Naive B cell (primary cell): Measurements from ENCODE around the gene CCNJL. TPM values are rescaled to one million over a fixed set of nuclear protein-coding genes. Genes with fewer than 3 reads are reported as not detected.
"Not testable (repeated sequence)": the region's sequence is repeated elsewhere in the genome, so short reads cannot be mapped to it uniquely, and the experiment has no call there.

Experiments used
- ATAC-seq, 2 donors: fragments of 150-1000 bp; cut with Tn5 transposase; 2 replicates each; pipeline ENCODE4 v1.10.0; 2021; ENCODE audit warnings: low read depth in 2 of 2, mild to moderate bottlenecking in 2 of 2, moderate library complexity in 2 of 2
- DNase-seq: peaks from one replicate; pipeline ENCODE4 v3.0.0; 2022
- H3K27ac Mint-ChIP-seq, 6 donors: one replicate each; pipeline ENCODE4 v1.8.0; 2020 to 2022; ENCODE audit warnings: mild to moderate bottlenecking in 6 of 6, mixed read lengths in 6 of 6, moderate library complexity in 5 of 6, inconsistent platforms in 2 of 6
- H3K27me3 Mint-ChIP-seq, 3 donors: one replicate each; pipeline ENCODE4 v1.8.0; 2021 to 2022; ENCODE audit warnings: mixed read lengths in 3 of 3, mild to moderate bottlenecking in 1 of 3
- H3K36me3 Mint-ChIP-seq, 2 donors: one replicate each; pipeline ENCODE4 v1.8.0; 2020 to 2022; ENCODE audit warnings: mixed read lengths in 2 of 2, inconsistent platforms in 1 of 2, mild to moderate bottlenecking in 1 of 2
- H3K4me1 Mint-ChIP-seq, 3 donors: one replicate each; pipeline ENCODE4 v1.8.0; 2020 to 2022; ENCODE audit warnings: mixed read lengths in 3 of 3, inconsistent platforms in 1 of 3, mild to moderate bottlenecking in 1 of 3, moderate library complexity in 1 of 3
- H3K4me3 Mint-ChIP-seq, 8 donors: one replicate each; pipeline ENCODE4 v1.8.0; 2020 to 2022; ENCODE audit warnings: mild to moderate bottlenecking in 8 of 8, mixed read lengths in 8 of 8, moderate library complexity in 8 of 8, inconsistent platforms in 2 of 8
- H3K9me3 Mint-ChIP-seq, 7 donors: one replicate each; pipeline ENCODE4 v1.8.0; 2020 to 2022; ENCODE audit warnings: mixed read lengths in 7 of 7, mild to moderate bottlenecking in 5 of 7, inconsistent platforms in 2 of 7, moderate library complexity in 1 of 7
- polyA plus RNA-seq, 6 donors: library from polyadenylated mRNA; unstranded; fragments of 300-500 nt; fragmentation: Illumina TruSeq; gene quantifications; one replicate each; pipeline ENCODE4 v1.2.3, GENCODE V29; 2021; ENCODE audit warnings: low read depth in 6 of 6

CCNJL gene
- polyA plus RNA-seq, 6 donors from 2014 or later: 0.12 TPM; not detected in 5

GRCh38 chr5:160262151-160263074 lies 50.0 kb downstream of the CCNJL start:
- H3K9me3 Mint-ChIP-seq: no peaks in the 10 kb centered on the region
- no peak for DNase-seq
- peaks cover 25 to 39% (median 30%) of the 10 kb centered on the region in 3 donors for H3K4me1 Mint-ChIP-seq
- H3K27me3 Mint-ChIP-seq: peaks cover 12 to 29% (median 20%) of the 10 kb centered on the region in 3 donors
- peak overlapping the region in 5 of 6 donors; percentile 20 to 77 (median 56) for H3K27ac Mint-ChIP-seq
- peak overlapping the region in 3 of 8 donors; percentile 7 to 39 (median 35) for H3K4me3 Mint-ChIP-seq
- ATAC-seq: peak; percentile 38 to 56
- no peaks in the 10 kb centered on the region for H3K36me3 Mint-ChIP-seq

- no peaks in the 10 kb centered on the region for H3K9me3 Mint-ChIP-seq
- H3K4me3 Mint-ChIP-seq: peak overlapping the region in 5 of 8 donors; percentile 26 to 76 (median 31)
- H3K27me3 Mint-ChIP-seq: peaks cover 12 to 26% (median 20%) of the 10 kb centered on the region in 3 donors
- ATAC-seq: peak; percentile 69 to 73
- peak overlapping the region in 5 of 6 donors; percentile 32 to 77 (median 56) for H3K27ac Mint-ChIP-seq
- no peaks in the 10 kb centered on the region for H3K36me3 Mint-ChIP-seq
- DNase-seq: peak; percentile 9
- H3K4me1 Mint-ChIP-seq: peaks cover 25 to 39% (median 30%) of the 10 kb centered on the region in 3 donors
Measured at GRCh38 chr5:160260881-160261815, 51.2 kb downstream of the CCNJL start.

- DNase-seq (no peak), ATAC-seq (no peak)
- H3K4me1 Mint-ChIP-seq: peaks cover 25 to 39% (median 30%) of the 10 kb centered on the region in 3 donors
- peak overlapping the region in 3 of 8 donors; percentile 26 to 83 (median 57) for H3K4me3 Mint-ChIP-seq
- H3K9me3 Mint-ChIP-seq: no peaks in the 10 kb centered on the region
- no peaks in the 10 kb centered on the region for H3K36me3 Mint-ChIP-seq
- peaks cover 8 to 22% (median 20%) of the 10 kb centered on the region in 3 donors for H3K27me3 Mint-ChIP-seq
- peak overlapping the region in 2 of 6 donors; percentile 58 to 77 for H3K27ac Mint-ChIP-seq
Measured at GRCh38 chr5:160260006-160260775, 52.2 kb downstream of the CCNJL start.

GRCh38 chr5:160259341-160259740 lies 53.0 kb downstream of the CCNJL start:
- H3K27ac Mint-ChIP-seq: no peak overlapping the region
- no peak overlapping the region for H3K4me3 Mint-ChIP-seq
- H3K36me3 Mint-ChIP-seq: no peaks in the 10 kb centered on the region
- peaks cover 5 to 22% (median 20%) of the 10 kb centered on the region in 3 donors for H3K27me3 Mint-ChIP-seq
- no peaks in the 10 kb centered on the region for H3K9me3 Mint-ChIP-seq
- no peak for DNase-seq
- ATAC-seq: no peak
- H3K4me1 Mint-ChIP-seq: peaks cover 25 to 39% (median 30%) of the 10 kb centered on the region in 3 donors

GRCh38 chr5:160254706-160255105 lies 57.7 kb downstream of the CCNJL start:
- Mint-ChIP-seq H3K36me3 (no peaks in the 10 kb centered on the region), H3K27ac (no peak overlapping the region), H3K27me3 (peaks cover 0 to 4% (median 0%) of the 10 kb centered on the region in 3 donors), H3K4me3 (no peak overlapping the region), H3K4me1 (peaks cover 0 to 7% (median 0%) of the 10 kb centered on the region in 3 donors), H3K9me3 (no peaks in the 10 kb centered on the region)
- no peak for DNase-seq
- no peak for ATAC-seq

GRCh38 chr5:160253441-160253840 lies 58.9 kb downstream of the CCNJL start:
- ATAC-seq: no peak
- Mint-ChIP-seq H3K27ac (no peak overlapping the region), H3K9me3 (no peaks in the 10 kb centered on the region)

GRCh38 chr5:160252916-160253315 lies 59.4 kb downstream of the CCNJL start:
- Mint-ChIP-seq H3K27me3 (no peaks in the 10 kb centered on the region), H3K4me1 (no peaks in the 10 kb centered on the region), H3K4me3 (no peak overlapping the region), H3K36me3 (no peaks in the 10 kb centered on the region), H3K27ac (no peak overlapping the region), H3K9me3 (no peaks in the 10 kb centered on the region)
- ATAC-seq (no peak), DNase-seq (no peak)

More at GRCh38 chr5:160253441-160253840, 58.9 kb downstream of the CCNJL start:
- Mint-ChIP-seq H3K36me3 (no peaks in the 10 kb centered on the region), H3K27me3 (peaks cover 0 to 4% (median 0%) of the 10 kb centered on the region in 3 donors), H3K4me1 (no peaks in the 10 kb centered on the region), H3K4me3 (peak overlapping the region in 1 of 8 donors; percentile 29)
- no peak for DNase-seq

GRCh38 chr5:160251406-160252155 lies 60.8 kb downstream of the CCNJL start:
- H3K9me3 Mint-ChIP-seq: no peaks in the 10 kb centered on the region
- no peak overlapping the region for H3K4me3 Mint-ChIP-seq
- ATAC-seq (no peak), DNase-seq (no peak)
- H3K27me3 Mint-ChIP-seq: no peaks in the 10 kb centered on the region
- H3K27ac Mint-ChIP-seq: peak overlapping the region in 3 of 6 donors; percentile 33 to 76 (median 67)
- peaks cover 0 to 3% (median 3%) of the 10 kb centered on the region in 3 donors for H3K4me1 Mint-ChIP-seq
- no peaks in the 10 kb centered on the region for H3K36me3 Mint-ChIP-seq

GRCh38 chr5:160250826-160251225 lies 61.5 kb downstream of the CCNJL start:
- ATAC-seq (no peak), DNase-seq (no peak)
- Mint-ChIP-seq H3K9me3 (no peaks in the 10 kb centered on the region), H3K4me3 (no peak overlapping the region), H3K4me1 (peaks cover 0 to 3% (median 3%) of the 10 kb centered on the region in 3 donors), H3K36me3 (no peaks in the 10 kb centered on the region), H3K27me3 (no peaks in the 10 kb centered on the region), H3K27ac (no peak overlapping the region)

- DNase-seq (no peak), ATAC-seq (no peak)
- Mint-ChIP-seq H3K27me3 (no peaks in the 10 kb centered on the region), H3K9me3 (no peaks in the 10 kb centered on the region), H3K4me1 (peaks cover 0 to 3% (median 3%) of the 10 kb centered on the region in 3 donors), H3K4me3 (no peak overlapping the region), H3K27ac (peak overlapping the region in 3 of 6 donors; percentile 59 to 73 (median 65)), H3K36me3 (no peaks in the 10 kb centered on the region)
Measured at GRCh38 chr5:160250226-160250625, 62.1 kb downstream of the CCNJL start.

GRCh38 chr5:160249570-160249969 lies 62.8 kb downstream of the CCNJL start:
- not testable (repeated sequence) for H3K36me3 Mint-ChIP-seq, H3K27me3 Mint-ChIP-seq, ATAC-seq, H3K27ac Mint-ChIP-seq, H3K9me3 Mint-ChIP-seq, H3K4me1 Mint-ChIP-seq, H3K4me3 Mint-ChIP-seq, DNase-seq

- DNase-seq (no peak), ATAC-seq (no peak)
- no peaks in the 10 kb centered on the region for H3K36me3 Mint-ChIP-seq
- no peaks in the 10 kb centered on the region for H3K27me3 Mint-ChIP-seq
- no peaks in the 10 kb centered on the region for H3K9me3 Mint-ChIP-seq
- peaks cover 0 to 3% (median 3%) of the 10 kb centered on the region in 3 donors for H3K4me1 Mint-ChIP-seq
- H3K4me3 Mint-ChIP-seq: no peak overlapping the region
- peak overlapping the region in 1 of 6 donors; percentile 26 for H3K27ac Mint-ChIP-seq
Measured at GRCh38 chr5:160245506-160246086, 66.8 kb downstream of the CCNJL start.
